ENCODE data around the gene BIRC3.

The BIRC3 gene

DNA sequence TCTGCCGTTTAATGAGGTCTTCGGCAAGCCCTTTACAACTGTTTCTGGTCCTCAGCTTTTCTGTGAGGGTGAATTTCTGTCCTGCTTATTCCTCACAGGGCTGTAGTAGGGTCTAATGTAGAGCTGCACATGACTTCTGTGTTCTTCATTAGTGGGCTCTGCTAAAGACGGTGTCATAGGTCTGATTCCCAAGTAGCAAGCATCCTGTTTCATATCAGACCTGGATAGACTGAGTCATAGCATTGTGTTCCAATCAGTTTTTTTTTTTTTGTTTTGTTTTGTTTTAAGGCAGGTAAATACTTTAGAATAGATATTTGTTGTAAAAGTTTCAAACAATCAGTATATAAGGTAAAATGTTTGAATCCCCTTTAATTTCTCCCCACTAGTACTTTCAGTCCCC, 65.1 kb downstream of the BIRC3 start:
- DNase-seq, result no peak

DNA sequence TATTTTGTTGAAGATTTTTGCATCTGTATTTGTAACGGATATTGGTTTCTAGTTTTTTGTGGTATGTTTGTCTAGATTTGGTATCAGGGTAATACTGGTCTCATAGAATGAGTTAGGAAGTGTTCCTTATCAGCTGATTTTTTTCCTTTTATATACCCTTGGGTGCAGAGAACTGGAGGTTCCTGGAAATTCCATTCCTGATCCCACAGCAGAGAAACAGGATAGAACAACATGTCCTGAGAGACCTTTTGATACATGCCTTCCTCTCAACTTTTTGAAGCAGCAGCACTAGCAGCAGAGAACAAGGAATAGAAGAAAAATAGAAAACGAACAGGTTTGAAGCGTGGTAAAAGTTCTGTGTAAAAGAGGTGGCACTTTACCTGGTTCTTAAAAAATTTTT, 66.6 kb downstream of the BIRC3 start:
- DNase-seq, result no peak

DNA sequence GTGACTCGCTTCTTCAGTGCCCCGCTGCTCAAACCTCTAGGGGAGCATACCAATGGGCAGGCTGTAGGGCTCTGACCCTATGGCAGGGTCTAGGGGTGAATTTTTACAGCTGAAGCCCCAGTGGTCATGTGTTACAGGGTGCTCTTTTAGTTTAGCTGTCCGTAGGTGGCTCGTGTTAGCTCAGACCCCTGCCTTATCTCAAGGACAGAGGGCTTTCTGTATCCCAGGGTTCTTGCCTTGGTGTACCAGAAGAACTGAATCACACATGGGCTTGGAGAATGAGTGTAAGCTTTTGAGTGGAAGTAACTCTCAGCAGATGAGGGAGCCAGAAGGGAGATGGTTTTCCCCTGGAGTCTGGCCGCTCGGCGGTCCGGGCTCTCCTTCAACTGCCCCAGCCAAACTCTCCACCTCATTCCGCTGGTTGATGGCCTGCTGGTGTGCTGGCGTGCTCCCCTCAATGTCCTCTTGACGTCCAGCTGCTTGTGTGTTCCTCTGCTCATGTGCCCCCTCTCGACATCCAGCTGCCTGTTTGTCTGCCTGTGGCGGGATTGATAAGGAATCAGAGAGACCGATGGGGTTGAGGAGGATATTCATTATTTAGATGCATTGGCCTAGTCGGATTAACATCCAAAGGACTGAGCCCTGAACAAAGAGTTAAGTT, 67.3 kb downstream of the BIRC3 start:
- DNase-seq, result no peak

DNA sequence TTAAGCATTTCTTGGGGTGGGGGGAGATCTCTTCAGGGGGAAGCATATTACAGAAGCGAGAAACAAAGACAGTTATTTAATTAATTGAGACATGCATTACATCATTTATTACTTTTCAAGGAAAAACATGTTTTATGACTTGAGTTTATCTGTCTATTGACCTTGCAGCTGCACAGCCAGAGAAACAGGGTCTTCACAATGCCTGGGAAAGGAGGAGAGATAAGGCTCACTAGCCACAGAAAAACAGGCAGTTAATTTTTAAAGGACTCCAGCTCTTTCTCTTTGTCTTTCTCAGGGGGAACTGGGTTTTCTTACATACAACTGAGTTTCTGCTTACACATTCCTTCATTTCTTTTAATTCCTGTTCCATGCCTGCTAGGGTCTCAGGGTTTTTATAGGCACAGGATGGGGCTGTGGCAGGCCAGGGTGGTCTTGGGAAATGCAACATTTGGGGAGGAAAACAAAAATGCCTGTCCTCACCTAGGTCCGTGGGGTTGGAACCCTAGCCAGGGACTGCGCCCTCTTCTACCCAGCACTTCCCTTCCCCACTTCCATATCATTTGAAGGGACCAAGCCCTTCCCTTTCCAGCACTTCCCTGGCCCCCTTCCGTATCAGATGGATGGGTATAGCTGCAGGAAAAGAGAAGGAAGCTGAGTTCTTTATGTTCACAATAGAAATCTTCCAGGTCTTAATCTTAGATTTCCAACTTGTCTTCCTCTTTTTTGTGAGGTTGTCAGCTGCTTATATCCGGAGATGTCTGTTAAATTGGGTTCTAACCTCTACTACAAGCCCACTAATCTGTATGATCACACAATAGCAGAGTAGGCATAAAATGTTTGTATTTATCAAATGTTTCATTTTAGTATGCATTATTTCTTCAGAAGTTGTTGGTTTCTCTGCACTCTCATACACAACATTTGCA, 68.1 kb downstream of the BIRC3 start:
- DNase-seq, result no peak

DNA sequence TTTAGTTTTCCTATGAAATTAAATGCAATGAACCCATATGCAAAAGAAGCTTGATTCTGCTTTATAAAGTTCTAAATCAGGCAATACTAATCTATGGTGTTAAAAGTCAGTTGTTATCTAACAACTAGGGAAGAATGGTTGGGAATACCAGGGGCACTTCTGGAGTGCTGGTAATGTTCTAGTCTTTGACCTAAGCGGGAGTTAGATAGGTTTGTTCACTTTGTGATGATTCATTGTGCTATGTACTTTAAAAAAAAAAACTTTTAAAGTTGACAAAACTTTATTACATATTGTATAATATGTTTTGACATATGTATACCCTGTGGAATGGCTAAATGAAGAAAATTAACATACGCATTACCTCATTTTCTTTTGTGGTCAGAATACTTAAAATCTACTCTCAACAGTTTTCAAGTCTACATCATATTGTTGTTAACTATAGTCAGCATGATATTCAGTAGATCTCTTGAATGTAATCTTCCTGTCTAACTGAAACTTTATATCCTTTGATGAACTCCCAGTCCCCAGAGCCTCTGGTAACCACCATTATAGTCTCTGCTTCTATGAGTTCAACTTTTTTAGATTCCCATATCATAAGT, 69.0 kb downstream of the BIRC3 start:
- no peak for DNase-seq

DNA sequence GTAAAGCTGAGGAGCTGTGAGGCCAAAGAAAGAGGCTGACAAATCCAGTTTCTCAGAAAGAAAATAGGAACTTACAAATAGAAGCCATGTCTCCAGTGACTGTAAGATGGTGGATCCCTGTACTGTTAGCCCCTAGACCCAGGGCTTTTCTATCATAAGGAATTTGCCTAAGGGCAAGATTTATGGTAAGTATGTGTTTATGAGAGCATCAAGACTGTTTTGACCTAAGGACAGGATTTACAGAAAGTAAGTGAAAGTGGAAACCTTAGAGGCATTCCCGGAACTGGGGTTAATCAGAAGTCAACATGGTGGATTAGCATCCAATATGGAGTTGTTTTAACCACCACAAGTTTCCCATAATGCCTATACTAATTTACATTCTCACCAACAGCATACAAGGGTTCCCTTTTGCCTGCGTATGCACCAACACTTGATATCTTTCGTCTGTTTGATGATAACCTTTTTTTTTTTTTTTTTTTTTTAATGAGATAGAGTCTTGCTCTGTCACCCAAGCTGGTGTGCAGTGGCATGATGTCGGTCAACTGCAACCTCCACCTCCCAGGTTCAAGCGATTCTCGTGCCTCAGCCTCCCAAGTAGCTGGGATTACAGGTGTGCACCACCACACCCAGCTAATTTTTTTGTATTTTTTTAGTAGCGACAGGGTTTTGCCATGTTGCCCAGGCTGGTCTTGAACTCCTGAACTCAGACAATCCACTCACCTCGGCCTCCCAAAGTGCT, 69.9 kb downstream of the BIRC3 start:
- DNase-seq, result no peak
